CD4-positive, CD25-positive, alpha-beta regulatory T cell (primary cell): ENCODE results near the gene AZU1. TPM values are rescaled to one million over a fixed set of nuclear protein-coding genes. Genes with fewer than 3 reads are reported as not detected.
"Not testable (repeated sequence)": the region's sequence is repeated elsewhere in the genome, so short reads cannot be mapped to it uniquely, and the experiment has no call there.

Experiments used
- ATAC-seq, 2 donors: fragments of 150-1000 bp; cut with Tn5 transposase; one replicate each; pipeline ENCODE4 v1.10.0; 2021; ENCODE audit warnings: low read depth in 2 of 2, moderate number of reproducible peaks in 2 of 2, moderate library complexity in 1 of 2
- DNase-seq, 3 donors: peaks; one replicate each; pipeline versions ENCODE4 v3.0.0 to v3.0.0-alpha.2; 2012 to 2022; ENCODE audit warnings: mixed read lengths in 1 of 3
- H3K27ac ChIP-seq: one replicate; pipeline ENCODE4 v1.7.0; 2013; ENCODE audit warnings: mild to moderate bottlenecking, low read length; ENCODE audit not compliant: insufficient read depth, poor library complexity, severe bottlenecking
- H3K27me3 ChIP-seq: one replicate; pipeline ENCODE4 v1.7.0; 2013; ENCODE audit warnings: low read length; ENCODE audit not compliant: control insufficient read depth, insufficient read depth
- H3K36me3 ChIP-seq: one replicate; pipeline ENCODE4 v1.7.0; 2013; ENCODE audit warnings: mild to moderate bottlenecking, low read length, moderate library complexity; ENCODE audit not compliant: control insufficient read depth, insufficient read depth
- H3K4me1 ChIP-seq: 2 replicates; pipeline ENCODE4 v1.7.0; 2013; ENCODE audit warnings: mild to moderate bottlenecking, low read length; ENCODE audit not compliant: insufficient read depth, control insufficient read depth, poor library complexity, severe bottlenecking
- H3K4me3 ChIP-seq: one replicate; pipeline ENCODE4 v1.7.0; 2013; ENCODE audit warnings: low read depth, mild to moderate bottlenecking, low read length, moderate library complexity
- H3K9me3 ChIP-seq, 2 experiments: 1 replicate in 1 of 2; 2 replicates in 1 of 2; pipeline ENCODE4 v1.7.0; 2013; ENCODE audit warnings: low read length in 2 of 2, mild to moderate bottlenecking in 1 of 2, moderate library complexity in 1 of 2; ENCODE audit not compliant: control insufficient read depth in 2 of 2
- H3K27ac Mint-ChIP-seq, 3 donors: one replicate each; pipeline ENCODE4 v1.8.0; 2020 to 2022; ENCODE audit warnings: mild to moderate bottlenecking in 3 of 3, mixed read lengths in 3 of 3, moderate library complexity in 2 of 3
- H3K27me3 Mint-ChIP-seq: one replicate; pipeline ENCODE4 v1.8.0; 2022; ENCODE audit warnings: mild to moderate bottlenecking, mixed read lengths
- H3K36me3 Mint-ChIP-seq: one replicate; pipeline ENCODE4 v1.8.0; 2020; ENCODE audit warnings: mixed read lengths
- H3K4me1 Mint-ChIP-seq, 4 donors: one replicate each; pipeline ENCODE4 v1.8.0; 2020 to 2022; ENCODE audit warnings: mixed read lengths in 4 of 4, mild to moderate bottlenecking in 1 of 4
- H3K4me3 Mint-ChIP-seq, 4 donors: one replicate each; pipeline ENCODE4 v1.8.0; 2020 to 2022; ENCODE audit warnings: mild to moderate bottlenecking in 4 of 4, mixed read lengths in 4 of 4, moderate library complexity in 3 of 4
- H3K9me3 Mint-ChIP-seq, 7 donors: one replicate each; pipeline ENCODE4 v1.8.0; 2020 to 2022; ENCODE audit warnings: mixed read lengths in 7 of 7, mild to moderate bottlenecking in 3 of 7, moderate library complexity in 2 of 7
- polyA plus RNA-seq, 4 donors: library from polyadenylated mRNA; unstranded; fragments of 300-500 nt; fragmentation: Illumina TruSeq; gene quantifications; one replicate each; pipeline ENCODE4 v1.2.3, GENCODE V29; 2021
- total RNA-seq: library from RNA; stranded (reverse); gene quantifications from one replicate; pipeline ENCODE4 v1.2.3, GENCODE V29; 2022

The AZU1 gene
- total and polyA plus RNA-seq, 5 donors from 2014 or later = 0.59 TPM; not detected in 4

DNA sequence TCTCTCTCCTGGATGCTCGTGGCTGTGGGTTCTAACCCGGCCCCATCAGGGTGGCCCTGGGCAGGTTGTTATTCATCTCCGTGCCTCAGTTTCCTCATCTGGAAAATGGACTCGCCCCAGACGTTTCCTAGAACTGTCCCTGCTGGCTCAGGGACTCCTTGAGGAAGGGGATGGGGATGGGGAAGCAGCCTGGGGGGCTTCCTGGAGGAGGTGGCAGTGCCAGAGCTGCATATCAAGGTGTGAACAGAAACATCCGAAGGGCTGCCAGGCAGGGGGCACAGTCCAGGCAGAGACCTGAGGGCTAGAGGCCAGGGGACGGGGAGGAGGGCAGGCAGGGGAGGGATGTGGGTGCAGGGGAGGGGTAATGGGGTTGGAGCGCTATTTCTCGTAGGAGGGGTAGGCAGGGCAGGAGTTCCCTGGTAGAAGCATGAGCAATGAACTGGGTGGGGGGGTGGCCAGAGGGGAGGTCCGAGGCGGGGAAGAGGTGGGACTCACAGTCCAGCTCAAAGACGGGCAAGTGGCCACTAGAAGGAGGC lies 20.8 kb downstream of the AZU1 start:
- Histone ChIP-seq H3K36me3 (no peaks in the 10 kb centered on the region), H3K9me3 (no peaks in the 10 kb centered on the region), H3K27me3 (peaks cover 2% of the 10 kb centered on the region), H3K4me1 (peaks cover 9% of the 10 kb centered on the region), H3K4me3 (no peak overlapping the region), H3K27ac (no peak overlapping the region)
- ATAC-seq (no peak), DNase-seq (no peak)
- peaks cover 0 to 4% (median 0%) of the 10 kb centered on the region in 4 donors for H3K4me1 Mint-ChIP-seq
- H3K4me3 Mint-ChIP-seq = no peak overlapping the region
- peaks cover 35% of the 10 kb centered on the region for H3K27me3 Mint-ChIP-seq
- H3K27ac Mint-ChIP-seq = no peak overlapping the region
- H3K36me3 Mint-ChIP-seq = no peaks in the 10 kb centered on the region
- peaks cover 0 to 1% (median 0%) of the 10 kb centered on the region in 7 donors for H3K9me3 Mint-ChIP-seq

DNA sequence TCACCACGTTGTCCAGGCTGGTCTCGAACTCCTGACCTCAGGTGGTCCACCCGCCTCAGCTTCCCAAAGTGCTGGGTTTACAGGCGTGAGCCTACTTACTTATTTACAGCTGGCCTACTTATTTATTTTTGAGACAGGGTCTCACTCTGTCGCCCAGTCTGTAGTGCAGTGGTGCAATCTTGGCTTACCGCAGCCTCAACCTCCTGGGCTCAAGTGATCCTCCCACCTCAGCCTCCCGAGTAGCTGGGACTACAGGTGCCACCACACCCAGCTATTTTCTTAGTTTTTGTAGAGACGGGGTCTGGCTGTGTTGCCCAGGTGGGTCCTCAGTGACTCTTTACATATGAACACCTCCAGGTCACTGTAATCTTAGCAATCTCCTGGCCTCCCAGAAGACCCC lies 21.6 kb downstream of the AZU1 start:
- H3K4me3 ChIP-seq, DNase-seq, H3K4me3 Mint-ChIP-seq, ATAC-seq, H3K27me3 ChIP-seq, H3K27ac Mint-ChIP-seq, H3K9me3 ChIP-seq, H3K36me3 Mint-ChIP-seq, H3K36me3 ChIP-seq, H3K9me3 Mint-ChIP-seq, H3K4me1 Mint-ChIP-seq, H3K27ac ChIP-seq, H3K4me1 ChIP-seq: not testable (repeated sequence)
- peaks cover 35% of the 10 kb centered on the region for H3K27me3 Mint-ChIP-seq

DNA sequence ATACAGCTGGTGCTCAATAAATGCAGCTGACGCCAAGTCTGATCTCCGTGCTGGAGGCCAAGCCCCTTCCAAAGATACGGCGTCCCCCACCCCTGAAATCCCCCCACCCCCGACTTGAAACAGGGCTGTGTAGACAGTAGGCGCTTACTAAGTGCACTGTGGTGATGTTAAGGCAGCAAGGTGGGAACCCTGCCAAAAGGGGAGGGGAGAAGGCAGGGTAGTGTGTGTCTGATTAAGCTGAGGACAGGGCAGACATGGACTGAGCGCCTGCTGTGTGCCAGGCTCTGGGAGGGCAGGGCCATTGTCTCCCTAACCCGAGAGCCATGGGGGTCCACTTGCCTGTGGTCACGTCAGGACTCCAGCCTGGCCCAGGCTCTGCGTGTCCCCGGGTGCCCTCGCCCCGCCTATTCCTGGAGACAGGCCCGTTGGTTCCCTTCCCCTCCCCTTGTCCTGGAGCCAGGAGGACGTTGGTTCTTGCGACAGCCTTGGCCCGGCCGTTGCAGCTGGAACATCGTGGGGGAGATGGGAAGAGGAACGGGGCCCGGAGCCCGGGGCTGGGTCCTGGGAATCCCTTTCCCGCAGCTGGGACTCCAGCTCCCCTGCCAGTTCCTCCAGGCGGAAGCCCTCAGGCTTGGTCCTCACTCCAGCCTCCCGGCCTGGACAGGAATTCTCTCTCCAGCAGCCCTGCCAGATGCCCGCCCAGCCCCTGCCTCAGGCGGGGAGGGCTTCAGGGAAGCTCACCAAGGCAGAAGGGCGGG lies 22.8 kb downstream of the AZU1 start:
- DNase-seq (no peak), ATAC-seq (peak in 1 of 2 donors; percentile 14)
- H3K4me1 ChIP-seq = no peaks in the 10 kb centered on the region
- H3K9me3 ChIP-seq = no peaks in the 10 kb centered on the region
- no peak overlapping the region for H3K4me3 ChIP-seq
- H3K36me3 ChIP-seq = no peaks in the 10 kb centered on the region
- no peaks in the 10 kb centered on the region for H3K27me3 ChIP-seq
- Mint-ChIP-seq H3K27me3 (peaks cover 30% of the 10 kb centered on the region), H3K9me3 (no peaks in the 10 kb centered on the region), H3K4me3 (no peak overlapping the region), H3K36me3 (no peaks in the 10 kb centered on the region), H3K4me1 (no peaks in the 10 kb centered on the region), H3K27ac (no peak overlapping the region)
- no peak overlapping the region for H3K27ac ChIP-seq

DNA sequence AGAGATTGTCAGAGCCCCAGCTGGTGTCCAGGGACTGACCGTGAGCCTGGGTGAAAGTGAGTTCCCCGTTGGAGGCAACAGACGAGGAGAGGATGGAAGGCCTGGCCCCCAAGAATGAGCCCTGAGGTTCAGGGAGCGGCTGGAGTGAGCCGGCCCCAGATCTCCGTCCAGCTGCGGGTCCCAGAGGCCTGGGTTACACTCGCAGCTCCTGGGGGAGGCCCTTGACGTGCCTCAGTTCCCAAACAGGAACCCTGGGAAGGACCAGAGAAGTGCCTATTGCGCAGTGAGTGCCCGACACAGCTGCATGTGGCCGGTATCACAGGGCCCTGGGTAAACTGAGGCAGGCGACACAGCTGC lies 23.3 kb downstream of the AZU1 start:
- Histone ChIP-seq H3K9me3 (no peaks in the 10 kb centered on the region), H3K4me1 (no peaks in the 10 kb centered on the region), H3K4me3 (no peak overlapping the region), H3K36me3 (no peaks in the 10 kb centered on the region), H3K27me3 (no peaks in the 10 kb centered on the region), H3K27ac (no peak overlapping the region)
- Mint-ChIP-seq H3K27ac (no peak overlapping the region), H3K9me3 (no peaks in the 10 kb centered on the region), H3K4me3 (no peak overlapping the region), H3K36me3 (no peaks in the 10 kb centered on the region), H3K27me3 (peaks cover 26% of the 10 kb centered on the region), H3K4me1 (no peaks in the 10 kb centered on the region)
- ATAC-seq (no peak), DNase-seq (no peak)

DNA sequence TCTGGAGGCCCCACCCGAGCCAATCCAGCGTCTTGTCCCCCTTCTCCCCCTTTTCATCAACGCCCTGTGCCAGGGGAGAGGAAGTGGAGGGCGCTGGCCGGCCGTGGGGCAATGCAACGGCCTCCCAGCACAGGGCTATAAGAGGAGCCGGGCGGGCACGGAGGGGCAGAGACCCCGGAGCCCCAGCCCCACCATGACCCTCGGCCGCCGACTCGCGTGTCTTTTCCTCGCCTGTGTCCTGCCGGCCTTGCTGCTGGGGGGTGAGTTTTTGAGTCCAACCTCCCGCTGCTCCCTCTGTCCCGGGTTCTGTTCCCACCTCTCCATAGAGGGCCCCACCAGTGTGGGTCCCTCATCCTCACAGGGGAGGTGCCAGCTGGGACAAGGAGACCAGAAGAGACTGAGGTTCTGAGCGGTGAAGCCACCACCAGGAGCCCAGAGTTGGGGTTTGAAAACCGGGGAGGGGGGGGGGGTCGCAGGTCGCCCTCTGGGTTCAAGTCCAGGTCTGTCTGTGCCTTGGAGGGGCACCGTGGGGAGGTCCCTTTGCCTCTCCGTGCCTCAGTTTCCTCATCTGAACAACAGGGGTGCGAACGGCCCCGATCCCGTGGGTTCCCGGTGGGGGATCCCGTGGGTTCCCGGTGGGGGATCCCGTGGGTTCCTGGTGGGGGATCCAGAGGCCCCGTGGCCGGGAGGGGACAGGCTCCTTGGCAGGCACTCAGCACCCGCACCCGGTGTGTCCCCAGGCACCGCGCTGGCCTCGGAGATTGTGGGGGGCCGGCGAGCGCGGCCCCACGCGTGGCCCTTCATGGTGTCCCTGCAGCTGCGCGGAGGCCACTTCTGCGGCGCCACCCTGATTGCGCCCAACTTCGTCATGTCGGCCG lies 24.7 kb downstream of the AZU1 start, which contains the start of gene ELANE:
ELANE (plus strand) TSS at position 168 of the 878 bp plus-strand sequence; CDS start at position 194, 26 bp downstream.
- Mint-ChIP-seq H3K9me3 (peaks cover 0 to 2% (median 0%) of the 10 kb centered on the region in 7 donors), H3K36me3 (no peaks in the 10 kb centered on the region), H3K4me3 (no peak within 1 kb of the TSS), H3K27ac (no peak within 1 kb of the TSS), H3K4me1 (peaks cover 0 to 2% (median 0%) of the 10 kb centered on the region in 4 donors), H3K27me3 (peaks cover 22% of the 10 kb centered on the region)
- Histone ChIP-seq H3K4me3 (no peak within 1 kb of the TSS), H3K4me1 (no peaks in the 10 kb centered on the region), H3K9me3 (no peaks in the 10 kb centered on the region), H3K27ac (no peak within 1 kb of the TSS), H3K36me3 (no peaks in the 10 kb centered on the region), H3K27me3 (no peaks in the 10 kb centered on the region)
- DNase-seq (no peak), ATAC-seq (no peak)

DNA sequence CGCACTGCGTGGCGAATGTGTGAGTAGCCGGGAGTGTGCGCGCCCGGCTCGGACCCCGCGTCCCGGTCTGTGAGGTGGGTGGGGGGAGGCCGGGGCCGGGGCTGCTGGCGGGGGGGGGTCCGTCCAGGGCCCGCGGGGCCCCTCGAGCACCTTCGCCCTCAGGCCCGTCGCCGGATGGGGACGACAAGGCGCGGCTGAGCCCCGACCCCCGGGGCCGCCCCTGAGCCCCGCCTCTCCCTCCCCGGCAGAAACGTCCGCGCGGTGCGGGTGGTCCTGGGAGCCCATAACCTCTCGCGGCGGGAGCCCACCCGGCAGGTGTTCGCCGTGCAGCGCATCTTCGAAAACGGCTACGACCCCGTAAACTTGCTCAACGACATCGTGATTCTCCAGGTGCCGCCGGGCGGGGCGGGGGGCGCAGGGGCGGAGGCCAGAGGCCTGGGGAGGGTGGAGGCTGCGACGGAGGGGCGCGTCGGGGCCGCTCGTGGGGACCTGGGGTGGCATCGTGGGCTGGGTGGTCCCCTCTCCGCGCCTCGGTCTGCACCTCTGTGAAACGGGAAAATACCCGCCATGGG lies 25.5 kb downstream of the AZU1 start:
- H3K4me1 Mint-ChIP-seq = peaks cover 0 to 6% (median 1%) of the 10 kb centered on the region in 4 donors
- H3K9me3 ChIP-seq = no peaks in the 10 kb centered on the region
- H3K36me3 ChIP-seq = no peaks in the 10 kb centered on the region
- no peak for ATAC-seq
- H3K27me3 Mint-ChIP-seq = peaks cover 21% of the 10 kb centered on the region
- no peak overlapping the region for H3K27ac Mint-ChIP-seq
- H3K4me3 ChIP-seq = no peak overlapping the region
- no peaks in the 10 kb centered on the region for H3K27me3 ChIP-seq
- peaks cover 0 to 2% (median 0%) of the 10 kb centered on the region in 7 donors for H3K9me3 Mint-ChIP-seq
- H3K27ac ChIP-seq = no peak overlapping the region
- no peaks in the 10 kb centered on the region for H3K36me3 Mint-ChIP-seq
- no peak overlapping the region for H3K4me3 Mint-ChIP-seq
- no peak for DNase-seq
- no peaks in the 10 kb centered on the region for H3K4me1 ChIP-seq

DNA sequence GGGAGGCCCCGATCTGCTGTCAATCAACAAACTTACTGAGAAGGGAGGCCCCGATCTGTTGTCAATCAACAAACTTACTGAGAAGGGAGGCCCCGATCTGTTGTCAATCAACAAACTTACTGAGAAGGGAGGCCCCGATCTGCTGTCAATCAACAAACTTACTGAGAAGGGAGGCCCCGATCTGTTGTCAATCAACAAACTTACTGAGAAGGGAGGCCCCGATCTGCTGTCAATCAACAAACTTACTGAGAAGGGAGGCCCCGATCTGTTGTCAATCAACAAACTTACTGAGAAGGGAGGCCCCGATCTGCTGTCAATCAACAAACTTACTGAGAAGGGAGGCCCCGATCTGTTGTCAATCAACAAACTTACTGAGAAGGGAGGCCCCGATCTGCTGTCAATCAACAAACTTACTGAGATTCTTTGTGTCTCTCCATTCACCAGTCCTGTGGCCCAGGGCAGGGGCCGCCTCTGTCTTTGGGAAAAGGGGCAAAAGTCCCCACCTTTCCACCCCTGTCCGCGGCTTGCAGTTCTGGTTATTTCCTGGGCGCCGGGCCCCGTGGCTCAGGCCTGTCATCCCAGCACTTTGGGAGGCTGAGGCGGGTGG lies 26.1 kb downstream of the AZU1 start:
- H3K4me3 Mint-ChIP-seq, DNase-seq, H3K4me1 ChIP-seq, H3K4me1 Mint-ChIP-seq, H3K27me3 ChIP-seq, H3K27ac ChIP-seq, H3K9me3 Mint-ChIP-seq, H3K9me3 ChIP-seq, H3K36me3 Mint-ChIP-seq, ATAC-seq, H3K36me3 ChIP-seq, H3K27ac Mint-ChIP-seq, H3K4me3 ChIP-seq: not testable (repeated sequence)
- peaks cover 18% of the 10 kb centered on the region for H3K27me3 Mint-ChIP-seq
